Stomach (tissue), 4 donors: ENCODE measurements around the gene USP34.

Source experiments
- POLR2A ChIP-seq, 4 donors: fragments of 450-650 bp; IDR thresholded peaks; one replicate each; pipeline ENCODE4 v1.6.1; 2016; ENCODE audit warnings: antibody characterized with exemption in 4 of 4, control low read depth in 2 of 4, mild to moderate bottlenecking in 1 of 4, moderate library complexity in 1 of 4
- POLR2AphosphoS5 ChIP-seq, 3 donors: sonication (generic); formaldehyde crosslinking; IDR thresholded peaks; one replicate each; pipeline ENCODE4 v1.6.1; 2016; ENCODE audit warnings: antibody characterized with exemption in 3 of 3
- TF ChIP-seq, protein P1 (sequence below), 7 experiments: fragments of 450-650 bp in 4 of 7; fragments of 200-600 bp in 3 of 7; sonication (generic) in 3 of 7; IDR thresholded peaks; one replicate each; pipeline ENCODE4 v1.5.1; 2016 to 2019; ENCODE audit warnings: antibody characterized with exemption in 7 of 7, control low read depth in 2 of 7, mild to moderate bottlenecking in 1 of 7

DNA sequence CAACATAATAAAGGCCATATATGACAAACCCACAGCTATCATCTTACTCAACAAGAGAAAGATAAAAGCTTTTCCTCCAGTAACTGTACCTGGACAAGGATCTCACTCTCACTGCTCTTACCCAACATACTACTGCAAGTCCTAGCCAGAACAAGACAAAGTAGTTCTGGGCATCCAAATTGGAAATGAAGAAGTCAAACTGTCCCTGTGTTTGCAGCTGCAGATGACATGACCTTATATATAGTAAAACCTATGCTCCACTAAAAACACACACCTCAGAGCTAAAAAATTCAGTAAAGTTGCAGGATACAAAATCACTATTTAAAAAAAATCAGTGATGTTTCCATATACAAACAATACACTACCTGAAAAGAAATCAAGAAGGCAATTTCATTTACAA lies 32.2 kb downstream of the USP34 start:
- TF ChIP-seq, protein P1, sequence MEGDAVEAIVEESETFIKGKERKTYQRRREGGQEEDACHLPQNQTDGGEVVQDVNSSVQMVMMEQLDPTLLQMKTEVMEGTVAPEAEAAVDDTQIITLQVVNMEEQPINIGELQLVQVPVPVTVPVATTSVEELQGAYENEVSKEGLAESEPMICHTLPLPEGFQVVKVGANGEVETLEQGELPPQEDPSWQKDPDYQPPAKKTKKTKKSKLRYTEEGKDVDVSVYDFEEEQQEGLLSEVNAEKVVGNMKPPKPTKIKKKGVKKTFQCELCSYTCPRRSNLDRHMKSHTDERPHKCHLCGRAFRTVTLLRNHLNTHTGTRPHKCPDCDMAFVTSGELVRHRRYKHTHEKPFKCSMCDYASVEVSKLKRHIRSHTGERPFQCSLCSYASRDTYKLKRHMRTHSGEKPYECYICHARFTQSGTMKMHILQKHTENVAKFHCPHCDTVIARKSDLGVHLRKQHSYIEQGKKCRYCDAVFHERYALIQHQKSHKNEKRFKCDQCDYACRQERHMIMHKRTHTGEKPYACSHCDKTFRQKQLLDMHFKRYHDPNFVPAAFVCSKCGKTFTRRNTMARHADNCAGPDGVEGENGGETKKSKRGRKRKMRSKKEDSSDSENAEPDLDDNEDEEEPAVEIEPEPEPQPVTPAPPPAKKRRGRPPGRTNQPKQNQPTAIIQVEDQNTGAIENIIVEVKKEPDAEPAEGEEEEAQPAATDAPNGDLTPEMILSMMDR (IDR thresholded peaks at IDR 0.05) = no peak
- TF ChIP-seq POLR2AphosphoS5 (IDR thresholded peaks at IDR 0.05) (no peak), POLR2A (IDR thresholded peaks at IDR 0.05) (no peak)
